HG02588 (cell line): ENCODE measurements around the gene ACTN3.
A peak's percentile ranks its signal among the peaks of the same experiment; 100 is the strongest.
"Not testable (repeated sequence)": the region's sequence is repeated elsewhere in the genome, so short reads cannot be mapped to it uniquely, and the experiment has no call there.

Source experiments
- ATAC-seq: cut with Tn5 transposase; IDR thresholded peaks from one replicate; pipeline ENCODE4 v1.9.1; 2021; ENCODE audit warnings: mild to moderate bottlenecking, moderate library complexity; ENCODE audit not compliant: unreplicated experiment

Gene ACTN3

DNA sequence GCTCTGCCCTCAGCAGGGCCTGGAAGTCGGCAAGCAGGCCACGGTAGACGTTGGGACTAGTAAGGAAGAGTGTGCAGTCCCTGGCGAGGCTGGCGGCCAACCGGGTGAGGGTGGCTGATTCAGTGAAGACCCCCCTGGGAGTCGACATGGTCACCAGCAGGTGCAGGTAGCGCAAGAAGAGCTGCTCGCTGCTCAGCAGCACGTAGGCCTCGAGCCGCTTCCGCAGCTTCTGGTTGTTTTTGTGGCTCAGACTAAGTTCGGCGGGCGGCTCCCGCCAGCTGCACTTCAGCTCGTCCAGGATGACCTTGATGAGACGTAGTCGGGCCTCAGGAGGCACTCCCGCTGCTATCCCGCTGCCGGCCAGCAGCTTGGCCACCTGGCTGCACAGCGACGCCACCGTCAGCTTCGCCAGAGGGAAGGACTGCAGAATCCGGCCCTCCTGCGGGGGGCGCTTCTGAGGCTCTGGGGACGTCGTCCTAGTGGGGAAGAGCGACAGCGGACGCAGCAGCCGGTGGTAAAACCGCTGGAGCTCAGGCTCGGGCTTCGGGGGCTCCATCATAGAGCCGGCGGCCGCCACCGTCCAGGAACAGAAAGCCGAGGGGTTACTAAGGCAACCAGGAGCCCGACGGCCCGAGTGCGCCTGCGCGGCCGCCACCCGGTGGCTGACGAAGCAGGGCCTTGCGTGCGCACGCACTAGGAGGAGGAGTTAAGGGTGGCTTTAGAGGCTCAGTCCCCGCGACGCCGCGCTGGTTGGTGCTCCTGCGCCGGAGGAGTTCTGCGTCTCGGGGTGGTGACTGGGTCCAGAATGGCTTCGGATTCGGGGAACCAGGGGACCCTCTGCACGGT, 46.0 kb downstream of the ACTN3 start, which contains the start of the genes CCDC87 and CCS:
Gene CCDC87, minus strand, starts transcription at position 607 of the 846 bp plus-strand sequence. Its CDS starts 48 bp downstream, at position 559.
Gene CCS, plus strand, starts transcription at position 729 of the 846 bp plus-strand sequence. Its CDS starts 77 bp downstream, at position 806.
- peak; percentile 87 for ATAC-seq

DNA sequence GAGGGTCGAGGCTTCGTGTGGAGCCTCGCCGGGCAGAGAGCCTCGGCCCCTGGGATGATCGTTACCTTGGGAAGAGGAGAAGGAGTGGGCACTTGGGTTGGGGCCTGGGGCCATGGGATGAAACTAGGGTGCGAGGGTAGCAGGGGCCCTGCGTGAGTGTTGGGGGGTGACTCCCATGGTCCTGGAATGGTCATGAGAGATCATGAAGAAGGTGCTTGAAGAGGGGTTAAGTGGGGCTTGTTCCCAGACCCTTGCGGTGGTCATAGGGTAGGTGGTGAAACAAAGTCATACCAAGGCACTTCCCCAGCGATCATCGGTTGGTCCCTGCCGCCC, 46.6 kb downstream of the ACTN3 start:
- peak; percentile 27 for ATAC-seq

DNA sequence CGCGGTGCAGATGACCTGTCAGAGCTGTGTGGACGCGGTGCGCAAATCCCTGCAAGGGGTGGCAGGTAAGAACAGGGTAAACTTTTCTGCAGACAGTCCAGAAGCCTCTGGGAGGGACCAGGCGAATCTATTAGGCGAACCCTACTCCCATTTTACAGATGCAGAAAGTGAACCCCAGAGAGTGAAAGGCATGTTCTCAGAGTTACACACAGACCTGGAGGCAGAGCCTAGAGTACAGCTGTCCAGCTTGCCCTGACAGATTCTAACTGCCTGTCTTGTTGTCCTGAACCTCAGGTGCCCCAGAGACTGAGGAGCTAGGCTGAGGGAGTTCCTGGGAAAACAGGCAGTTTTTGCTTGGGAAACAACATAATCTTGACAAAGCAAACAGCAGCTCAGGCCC, 46.9 kb downstream of the ACTN3 start:
- peak; percentile 3 for ATAC-seq

DNA sequence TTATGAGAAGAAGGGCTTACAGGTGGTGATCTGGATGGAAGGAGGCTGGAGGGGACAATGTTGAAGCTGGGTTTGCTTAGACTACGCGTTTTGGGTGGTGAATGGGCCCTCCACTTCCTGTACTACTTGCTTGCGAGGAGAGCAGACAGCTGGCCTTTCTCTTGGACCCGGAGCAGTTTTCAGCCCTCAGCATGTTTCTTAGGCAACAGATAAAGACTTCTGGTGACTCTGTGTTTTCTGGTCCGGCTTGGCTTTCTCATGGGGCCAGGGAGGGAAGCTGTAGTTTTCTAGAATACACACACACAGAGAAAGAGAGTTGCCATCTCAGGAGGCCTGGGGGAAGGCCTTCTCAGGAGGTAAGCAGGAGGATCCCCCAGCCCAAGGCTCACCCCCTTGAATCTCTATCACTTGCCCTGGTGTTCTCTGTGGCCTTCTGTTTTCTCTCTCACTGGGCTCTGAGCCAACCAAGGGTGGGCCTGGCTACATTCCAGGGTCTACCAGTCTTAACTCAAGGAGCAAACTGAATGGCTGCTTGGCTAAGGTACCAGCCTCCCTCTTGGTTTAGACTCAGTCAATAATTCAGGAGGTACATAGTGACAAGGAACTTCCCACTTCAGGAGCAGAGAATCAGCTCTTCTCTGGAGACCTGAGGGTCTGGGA, 48.7 kb downstream of the ACTN3 start:
- no peak for ATAC-seq

DNA sequence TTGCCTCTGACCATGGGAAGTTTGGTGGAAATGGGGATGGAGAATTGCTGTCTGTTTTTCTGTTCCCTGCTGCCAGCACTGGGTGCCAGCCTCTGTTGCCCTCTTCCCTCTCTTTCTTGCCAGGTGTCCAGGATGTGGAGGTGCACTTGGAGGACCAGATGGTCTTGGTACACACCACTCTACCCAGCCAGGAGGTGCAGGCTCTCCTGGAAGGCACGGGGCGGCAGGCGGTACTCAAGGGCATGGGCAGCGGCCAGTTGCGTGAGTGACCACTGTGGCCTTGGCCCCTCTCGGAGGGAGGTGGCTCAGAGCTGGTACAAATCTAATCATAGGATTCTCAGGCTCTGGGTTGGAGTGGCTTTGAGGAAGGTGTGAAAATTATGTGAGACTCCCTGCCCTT, 52.3 kb downstream of the ACTN3 start:
- ATAC-seq, result no peak

DNA sequence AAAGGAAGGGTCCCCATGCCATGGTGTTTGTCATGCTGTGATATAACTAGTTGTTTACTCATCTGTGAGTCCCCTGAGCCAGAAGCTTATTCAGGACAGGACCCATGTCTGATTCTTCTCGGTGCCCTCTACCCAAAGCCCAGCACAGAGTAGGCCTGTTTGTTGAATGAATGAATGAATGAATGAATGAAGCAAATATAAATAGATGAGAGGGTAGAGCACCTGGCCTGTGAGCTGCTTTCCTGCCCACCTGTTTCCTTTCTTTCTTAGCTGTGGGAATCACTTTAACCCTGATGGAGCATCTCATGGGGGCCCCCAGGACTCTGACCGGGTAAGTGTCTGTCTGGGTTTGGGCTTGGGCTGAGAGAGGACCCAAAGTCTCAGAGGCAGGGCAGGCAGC, 53.5 kb downstream of the ACTN3 start:
- ATAC-seq, result no peak

DNA sequence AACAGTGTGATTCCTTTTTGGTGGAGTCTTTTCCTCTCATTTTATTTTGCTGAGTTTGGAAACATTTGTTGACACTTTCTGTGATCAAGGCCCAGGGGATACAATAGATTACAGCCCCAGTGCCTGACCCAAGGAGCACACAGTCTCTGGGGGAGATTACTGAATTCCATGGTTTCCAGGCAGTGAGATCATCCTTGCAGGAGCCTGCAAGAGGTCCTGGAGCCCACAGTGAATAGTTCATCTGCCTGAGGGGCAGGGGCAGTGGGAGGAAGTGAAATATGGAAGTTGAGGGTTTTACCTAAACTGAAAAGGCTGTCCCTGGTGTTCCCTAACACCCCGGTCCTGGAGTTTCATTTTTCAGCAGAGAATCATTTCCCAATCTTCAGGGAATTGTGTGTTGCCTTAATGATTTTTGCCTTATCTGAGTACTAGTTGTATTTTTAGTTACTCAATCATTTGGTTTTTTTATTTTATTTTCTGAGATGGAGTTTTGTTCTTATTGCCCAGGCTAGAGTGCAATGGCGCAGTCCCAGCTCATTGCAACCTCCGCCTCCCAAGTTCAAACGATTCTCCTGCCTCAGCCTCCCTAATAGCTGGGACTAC, 54.0 kb downstream of the ACTN3 start:
- no peak for ATAC-seq

DNA sequence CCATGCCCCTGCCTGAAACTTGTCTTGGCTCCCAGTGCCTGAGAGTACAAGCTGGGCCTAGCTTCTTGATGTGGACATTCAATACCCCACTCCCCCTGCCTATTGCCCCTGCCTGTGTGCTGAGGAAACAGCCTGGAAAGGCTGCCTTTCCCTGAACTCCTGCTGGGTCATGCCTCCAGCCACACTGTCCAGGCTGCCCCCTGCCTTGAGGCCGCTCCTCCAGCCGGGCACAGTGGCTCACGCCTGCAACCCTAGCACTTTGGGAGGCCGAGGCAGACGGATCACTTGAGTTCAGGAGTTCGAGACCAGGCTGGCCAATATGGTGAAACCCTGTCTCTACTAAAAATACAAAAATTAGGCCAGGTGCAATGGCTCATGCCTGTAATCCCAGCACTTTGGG, 56.4 kb downstream of the ACTN3 start:
- no peak for ATAC-seq

DNA sequence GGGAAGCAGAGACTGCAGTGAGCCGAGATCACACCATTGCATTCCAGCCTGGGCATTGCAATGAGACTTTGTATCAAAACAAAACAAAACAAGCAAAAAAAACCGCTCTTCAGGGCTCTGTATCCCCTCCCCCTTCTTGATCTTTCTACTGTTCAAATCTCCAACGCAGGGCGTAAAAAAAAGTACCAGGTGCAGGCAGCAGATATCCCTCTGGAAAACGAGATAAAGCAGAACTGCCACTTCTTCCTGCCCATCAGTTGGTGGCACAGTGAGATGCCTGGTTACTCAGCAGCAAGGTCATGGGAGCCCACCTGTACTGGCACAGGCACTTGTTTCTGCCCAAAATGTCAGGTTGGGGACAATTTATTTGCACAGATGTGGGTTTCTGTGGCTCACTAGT, 57.5 kb downstream of the ACTN3 start:
- ATAC-seq, result no peak

DNA sequence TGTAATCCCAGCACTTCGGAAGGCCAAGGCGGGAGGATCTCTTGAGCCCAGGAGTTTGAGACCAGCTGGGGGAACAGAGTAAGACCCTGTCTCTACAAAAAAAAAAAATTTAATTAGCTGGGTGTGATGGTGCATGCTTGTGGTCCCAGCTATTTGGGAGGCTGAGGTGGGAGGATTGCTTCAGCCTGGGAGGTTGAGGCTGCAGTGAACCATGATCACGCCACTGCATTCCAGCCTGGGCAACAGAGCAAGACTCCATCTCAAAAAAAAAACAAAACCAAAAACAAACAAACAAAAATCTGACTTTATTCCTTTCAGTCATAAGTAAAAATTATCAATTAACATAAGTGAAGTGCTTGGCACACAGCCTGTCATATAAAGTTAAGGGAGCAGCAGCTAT, 59.9 kb downstream of the ACTN3 start:
- ATAC-seq, result not testable (repeated sequence)

DNA sequence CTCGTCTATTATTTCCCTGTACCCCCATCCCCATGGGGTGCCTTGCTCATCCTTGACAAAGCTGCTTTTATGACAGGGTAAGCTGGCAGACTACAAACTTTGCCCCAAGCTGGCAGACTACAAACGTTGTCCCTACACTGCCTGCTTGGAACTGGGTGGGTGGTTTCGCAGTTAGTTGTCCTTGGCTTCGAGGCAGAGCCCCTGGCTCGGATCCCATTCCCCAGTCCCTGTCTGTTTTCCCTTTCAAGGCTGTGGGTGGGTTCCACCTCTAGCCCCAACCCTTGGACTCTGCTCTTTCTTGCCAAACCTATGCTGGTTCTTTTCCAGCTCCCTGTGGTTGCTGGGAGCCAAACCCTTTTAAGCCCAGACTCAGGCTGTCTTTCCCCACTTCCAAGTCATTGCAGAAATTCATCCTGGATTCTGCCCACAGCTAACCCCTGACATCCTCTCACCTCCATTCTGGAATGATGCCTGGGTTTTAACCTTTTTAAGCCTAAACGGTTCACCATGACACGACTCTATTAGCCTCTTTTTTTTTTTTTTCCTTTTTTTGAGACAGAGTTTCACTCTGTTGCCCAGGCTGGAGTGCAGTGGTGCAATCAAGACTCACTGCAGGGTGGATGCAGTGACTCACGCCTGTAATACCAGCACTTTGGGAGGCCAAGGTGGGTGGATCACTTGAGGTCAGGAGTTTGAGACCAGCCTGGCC, 60.6 kb downstream of the ACTN3 start:
- no peak for ATAC-seq

DNA sequence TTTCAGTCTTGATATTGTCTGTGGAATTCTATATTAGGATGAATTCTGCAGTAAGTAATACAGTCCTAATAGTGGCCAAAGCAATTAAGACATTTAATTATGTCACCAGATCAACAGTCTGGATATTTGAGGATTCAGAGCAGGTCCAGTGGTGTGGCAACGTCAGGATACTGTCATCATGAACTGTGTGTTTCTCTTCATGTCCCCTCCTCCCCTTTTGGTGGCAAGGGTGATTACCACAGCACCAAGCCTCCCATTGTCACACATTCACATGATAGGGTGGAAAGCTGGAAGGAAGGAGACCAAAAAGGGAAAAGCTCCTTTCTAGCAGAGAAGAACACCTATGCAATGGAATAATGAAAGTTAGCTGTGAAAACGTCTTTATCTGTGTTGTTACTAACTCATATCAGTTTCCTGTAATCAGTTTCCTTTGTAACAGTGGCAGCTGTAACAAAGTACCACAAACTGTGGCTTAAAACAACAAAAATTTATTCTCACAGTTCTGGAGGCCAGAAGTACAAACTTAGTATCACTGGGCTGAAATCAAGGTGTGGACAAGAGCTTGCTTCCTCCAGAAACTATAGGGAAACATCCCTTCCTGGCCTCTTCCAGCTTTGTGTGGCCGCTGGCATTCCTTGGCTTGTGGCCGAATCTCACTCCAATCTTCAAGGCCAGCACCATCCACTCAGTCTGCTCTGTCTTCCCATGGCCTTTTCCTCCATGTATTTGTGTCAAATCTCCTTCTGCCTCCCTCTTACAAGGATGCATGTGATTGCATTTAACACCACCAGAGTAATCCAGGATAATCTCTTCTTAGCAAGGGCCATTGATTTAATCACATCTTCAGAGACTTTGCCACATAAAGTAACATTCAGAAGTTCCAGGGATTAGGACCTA, 63.3 kb downstream of the ACTN3 start:
- no peak for ATAC-seq

DNA sequence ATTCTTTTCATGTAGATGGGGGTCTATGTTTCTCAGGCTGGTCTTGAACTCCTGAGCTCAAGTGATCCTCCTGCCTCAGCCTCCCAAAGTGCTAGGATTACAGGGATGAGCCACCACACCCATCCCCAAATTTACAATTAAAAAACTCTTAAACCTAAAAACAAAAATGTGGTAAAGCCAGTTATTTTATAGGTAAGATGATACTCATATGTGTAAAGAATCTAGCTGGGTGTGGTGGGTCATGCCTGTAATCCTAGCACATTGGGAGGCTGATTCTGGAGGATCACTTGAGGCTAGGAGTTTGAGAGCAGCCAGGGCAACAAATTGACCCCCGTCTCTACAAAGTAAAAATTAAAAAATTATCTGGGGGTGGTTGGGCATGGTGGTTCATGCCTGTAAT, 65.8 kb downstream of the ACTN3 start:
- ATAC-seq, result no peak
